Amniotic stem cell (primary cell): ENCODE results near the gene C14orf93.
"Not testable (repeated sequence)": the region's sequence is repeated elsewhere in the genome, so short reads cannot be mapped to it uniquely, and the experiment has no call there.

ENCODE experiments used
- DNase-seq: peaks from one replicate; lab custom pipeline; 2025; lab: John Stamatoyannopoulos, UW

The C14orf93 gene

DNA sequence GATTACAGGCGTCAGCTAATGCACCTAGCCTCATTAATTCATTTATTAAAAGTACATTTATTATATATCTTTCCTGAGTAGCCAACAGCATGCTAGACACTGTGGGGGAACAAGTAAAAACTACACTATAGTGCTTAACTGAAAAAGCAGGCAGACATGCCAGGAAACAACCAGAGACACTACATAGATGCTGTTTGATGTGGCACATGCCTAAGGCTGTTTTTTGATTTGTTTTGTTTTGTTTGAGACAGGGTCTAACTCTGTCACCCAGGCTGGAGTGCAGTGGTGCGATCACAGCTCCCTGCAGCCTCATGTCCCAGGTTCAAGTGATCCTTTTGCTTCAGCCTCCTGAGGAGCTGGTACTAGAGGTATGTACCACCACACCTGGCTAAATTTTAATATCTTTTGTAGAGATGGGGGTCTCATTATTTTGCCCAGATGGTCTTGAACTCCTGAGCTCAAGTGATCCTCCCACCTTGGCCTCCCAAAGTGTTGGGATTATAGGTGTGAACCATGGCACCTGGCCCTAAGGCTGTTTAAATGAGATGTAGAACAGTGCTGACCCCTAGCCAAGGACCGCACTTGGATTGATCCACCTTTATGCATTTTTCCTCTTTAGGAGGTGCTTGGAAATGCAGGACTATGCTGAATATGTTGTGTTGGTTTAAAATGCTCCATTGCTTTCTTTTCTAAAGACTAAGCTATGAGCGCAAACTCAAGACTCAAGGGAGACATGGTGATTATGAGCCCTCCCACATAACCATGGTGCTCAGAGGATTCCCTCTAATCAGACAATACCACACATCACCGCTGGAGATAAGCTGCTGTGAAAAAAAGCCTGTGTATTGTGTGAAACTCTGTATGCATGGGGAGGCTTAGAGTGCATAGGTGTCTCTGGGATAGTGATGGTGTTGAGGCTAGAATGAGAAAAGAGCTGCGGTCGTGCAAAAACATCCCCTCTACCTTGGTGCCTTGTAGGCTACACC is 10.5 kb upstream of the C14orf93 start:
- no peak for DNase-seq

DNA sequence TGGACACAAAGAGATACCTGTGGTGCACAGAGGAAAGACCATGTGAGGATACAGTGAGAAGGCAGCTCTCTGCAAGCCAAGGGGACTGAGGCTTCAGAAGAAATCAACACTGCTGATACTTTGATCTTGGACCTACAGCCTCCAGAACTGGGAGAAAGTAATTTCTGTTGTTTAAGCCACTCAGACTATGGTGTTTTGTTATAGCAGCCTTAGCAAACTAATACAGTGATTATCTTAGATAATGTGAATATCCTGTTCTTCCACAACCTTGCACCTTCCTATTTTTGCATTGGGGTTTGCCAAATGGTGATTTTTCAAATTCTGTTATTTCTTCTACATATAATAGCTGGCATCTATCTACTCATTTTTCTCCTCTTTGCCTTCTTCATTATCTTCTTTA is 8.2 kb upstream of the C14orf93 start:
- no peak for DNase-seq

DNA sequence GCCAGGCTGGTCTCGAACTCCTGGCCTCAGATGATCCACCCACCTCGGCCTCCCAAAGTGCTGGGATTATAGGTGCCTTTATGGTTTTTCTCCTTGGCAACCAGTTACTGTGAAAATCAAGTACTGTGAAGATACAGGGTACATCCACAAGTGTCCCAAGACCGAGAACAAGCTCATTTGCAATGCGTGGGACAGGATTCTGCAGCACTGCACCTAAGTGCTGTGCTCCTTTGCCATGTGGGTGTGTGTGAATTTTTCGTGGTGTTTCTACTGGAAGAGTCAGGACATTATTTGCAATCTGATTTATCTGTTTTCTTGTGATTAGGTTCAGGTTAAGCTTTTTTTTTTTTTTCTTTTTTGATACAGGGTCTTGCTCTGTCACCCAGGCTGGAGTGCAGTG is 7.1 kb upstream of the C14orf93 start:
- DNase-seq = no peak

DNA sequence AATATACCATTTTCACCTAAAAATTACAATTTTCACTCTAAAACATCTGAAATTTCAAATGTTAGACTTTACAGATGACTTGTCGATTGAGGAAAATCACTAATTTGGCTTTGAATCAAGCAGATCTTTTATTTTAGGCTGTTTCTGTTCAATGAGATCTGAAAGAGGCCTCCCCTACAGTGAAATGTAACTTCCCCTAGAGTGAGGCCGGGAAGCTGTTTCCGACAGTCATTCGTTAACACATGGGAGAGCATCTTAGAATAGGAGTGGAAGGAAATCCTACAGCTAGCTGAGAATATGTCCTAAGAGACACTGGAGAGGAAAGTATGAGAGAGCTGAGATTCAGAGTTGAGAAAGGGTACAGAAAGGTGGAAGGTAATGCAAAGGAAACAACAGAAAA is 5.7 kb upstream of the C14orf93 start:
- no peak for DNase-seq

DNA sequence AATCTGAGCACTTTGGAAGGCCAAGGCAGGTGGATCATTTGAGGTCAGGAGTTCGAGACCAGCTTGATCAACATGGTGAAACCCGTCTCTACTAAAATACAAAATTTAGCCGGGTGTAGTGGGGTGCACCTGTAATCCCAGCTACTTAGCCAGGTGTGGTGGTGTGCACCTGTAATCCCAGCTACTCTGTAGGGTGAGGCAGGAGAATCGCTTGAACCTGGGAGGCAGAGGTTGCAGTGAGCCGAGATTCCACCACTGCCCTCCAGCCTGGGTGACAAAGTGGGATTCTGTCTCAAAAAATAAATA is 3.8 kb upstream of the C14orf93 start:
- not testable (repeated sequence) for DNase-seq

DNA sequence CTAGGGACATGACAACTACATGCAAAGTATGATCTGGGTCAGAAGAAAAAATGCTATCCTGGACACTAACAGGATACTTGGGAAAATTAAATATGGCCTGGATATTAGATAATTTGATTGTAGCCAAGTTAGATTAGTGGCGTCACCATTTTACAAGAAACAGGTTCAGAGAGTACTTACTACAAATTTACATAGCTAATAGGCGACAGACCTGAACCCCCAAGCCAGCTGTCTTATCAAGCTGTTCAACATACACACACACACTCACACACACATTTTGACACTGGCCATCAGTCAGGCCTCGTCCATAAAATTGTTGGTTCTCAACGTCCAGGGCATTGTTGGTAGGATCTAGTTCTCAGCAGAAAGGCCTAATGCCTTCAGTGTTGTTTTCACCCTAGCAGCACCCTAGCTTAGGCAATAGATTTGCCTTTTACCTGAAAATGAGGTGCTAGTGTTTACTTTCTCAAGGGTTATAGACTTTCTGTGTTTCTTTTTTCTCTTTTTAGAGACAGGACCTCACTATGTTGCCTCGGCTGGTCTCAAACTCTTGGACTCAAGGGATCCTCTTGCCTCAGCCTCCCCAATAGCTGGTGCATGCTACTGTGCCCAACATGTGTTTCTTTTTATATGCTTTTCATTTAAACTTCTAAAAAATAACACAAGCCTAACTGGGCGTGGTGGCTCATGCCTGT is 3.3 kb upstream of the C14orf93 start:
- DNase-seq = no peak

DNA sequence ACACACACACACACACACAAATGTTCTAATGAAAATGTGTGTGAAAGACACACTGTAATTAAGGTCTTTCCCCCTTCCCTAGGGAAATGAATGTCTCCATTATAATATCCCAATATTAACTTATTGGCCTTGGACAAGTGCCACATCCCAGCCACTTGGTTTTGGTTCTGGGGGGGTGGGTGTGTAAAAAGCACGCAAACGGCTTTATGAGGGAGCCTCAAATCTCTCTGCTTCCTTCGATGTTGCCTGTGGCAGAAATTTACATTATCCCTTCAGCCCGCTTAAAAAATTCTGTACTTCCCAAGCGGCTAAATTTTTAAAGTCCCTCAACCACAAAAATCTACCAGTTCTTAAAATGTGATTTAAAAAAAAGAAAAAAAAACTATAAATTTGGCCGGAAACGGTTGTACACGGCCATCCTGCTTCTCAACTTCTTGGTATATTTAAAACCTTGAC is 432 bp downstream of the C14orf93 start:
- DNase-seq = no peak

DNA sequence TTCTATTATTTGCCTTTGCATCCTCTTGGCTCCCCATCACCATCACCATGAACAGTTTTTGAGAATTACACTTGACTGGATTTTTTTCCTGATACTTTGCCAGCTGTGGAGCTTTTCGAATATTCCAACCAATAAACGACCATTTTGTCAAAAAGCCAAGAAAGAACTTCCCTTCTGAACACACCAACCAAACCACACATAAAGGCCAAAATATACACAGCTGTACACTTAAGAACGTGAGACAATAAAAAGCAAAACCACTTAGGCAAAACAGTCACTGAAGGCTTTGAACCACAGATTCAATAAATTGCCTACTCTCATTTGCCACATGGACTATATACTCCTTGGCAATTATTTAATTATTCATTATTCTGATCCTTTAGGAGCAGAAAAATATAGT is 1.1 kb downstream of the C14orf93 start:
- DNase-seq = no peak

DNA sequence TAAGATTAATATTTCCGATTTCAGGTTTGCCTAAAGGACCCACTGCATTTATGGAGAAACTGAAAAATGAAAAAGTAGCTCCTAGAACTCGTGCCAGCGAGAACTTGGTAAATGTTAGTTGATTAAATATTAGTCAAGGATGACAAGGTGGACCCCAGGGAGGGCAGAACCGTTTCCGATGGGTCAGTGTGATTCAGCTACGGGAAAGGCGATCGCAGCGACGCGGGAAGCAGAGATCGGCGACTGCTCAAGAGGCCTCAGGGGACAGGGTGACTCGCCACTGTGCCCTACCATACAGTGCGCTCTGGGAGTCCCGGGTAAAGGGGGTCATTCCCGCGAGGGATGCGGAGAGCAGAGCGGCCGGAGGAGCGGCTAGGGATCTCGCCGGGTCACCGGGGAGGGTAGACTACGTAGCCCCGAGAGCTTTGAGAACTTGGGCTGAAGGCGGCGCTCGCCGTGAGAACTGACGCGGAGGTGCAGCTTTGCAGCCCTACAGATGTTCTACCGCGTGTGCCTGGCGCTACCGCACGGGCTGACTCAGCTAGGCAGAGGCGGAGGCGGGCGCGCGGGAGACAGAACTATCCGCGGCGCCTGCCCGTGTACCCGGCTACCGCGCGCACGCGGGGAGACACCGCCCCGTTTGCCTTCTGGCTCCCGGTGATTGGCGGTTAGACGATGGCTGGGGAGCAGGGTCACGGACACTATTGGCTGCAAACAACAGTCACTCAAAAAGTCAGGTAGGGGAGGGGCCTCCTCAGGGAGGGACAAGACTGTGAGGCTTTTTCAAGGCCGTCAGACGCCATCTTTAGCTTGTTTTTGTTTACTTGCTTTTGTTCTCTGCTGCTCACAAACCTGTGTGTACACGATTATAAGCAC is 3.2 kb downstream of the C14orf93 start:
- DNase-seq = peak; percentile 95

DNA sequence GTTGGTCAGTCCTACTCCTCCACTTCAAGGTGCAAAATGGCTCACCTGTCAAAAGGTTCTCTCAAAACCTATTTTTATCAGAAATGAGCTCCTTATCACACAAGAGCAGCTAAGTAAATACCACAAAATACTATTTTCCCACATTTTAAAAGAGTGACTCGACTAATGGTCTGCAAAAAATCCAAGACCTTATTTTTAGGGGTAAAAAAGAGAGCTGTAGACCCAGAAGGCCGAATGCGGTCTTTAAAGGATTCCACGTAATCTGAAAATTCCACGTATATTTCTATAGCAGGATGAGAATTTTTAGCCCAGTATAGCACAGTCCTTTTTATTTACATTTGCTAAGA is 3.8 kb downstream of the C14orf93 start:
- no peak for DNase-seq

DNA sequence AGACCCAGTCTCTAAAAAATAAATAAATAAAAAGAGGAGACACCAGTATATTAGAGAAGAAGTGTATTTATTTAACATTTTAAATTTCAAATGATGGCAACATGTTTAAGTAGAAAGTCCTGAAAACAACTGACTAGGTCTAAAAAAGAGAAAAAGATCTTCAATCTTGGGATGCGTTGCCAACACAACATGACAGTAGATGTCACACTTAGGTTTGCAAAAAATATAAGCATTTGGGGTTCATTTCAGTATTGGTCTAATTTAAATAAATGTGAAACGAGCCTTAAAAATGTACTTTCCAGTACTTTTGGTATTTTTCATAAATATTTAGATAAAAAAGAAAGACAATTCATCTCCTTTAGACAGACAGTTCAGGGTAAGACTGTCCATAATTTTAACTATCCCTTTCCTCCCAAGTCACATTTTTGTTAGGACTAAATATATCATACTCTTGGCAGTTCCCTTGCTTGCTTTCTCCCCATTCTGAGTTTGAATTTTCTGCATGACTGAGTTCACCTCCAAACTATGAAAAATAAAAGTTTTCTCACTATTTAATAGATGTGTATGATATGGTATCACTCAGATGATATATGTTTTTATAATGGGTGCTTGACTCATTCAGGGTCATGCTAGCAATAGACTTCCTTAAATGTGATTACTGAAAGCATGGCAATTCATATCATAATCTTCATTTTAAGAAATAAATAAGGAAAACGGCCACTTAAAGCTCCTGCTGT is 4.3 kb downstream of the C14orf93 start:
- DNase-seq = no peak

DNA sequence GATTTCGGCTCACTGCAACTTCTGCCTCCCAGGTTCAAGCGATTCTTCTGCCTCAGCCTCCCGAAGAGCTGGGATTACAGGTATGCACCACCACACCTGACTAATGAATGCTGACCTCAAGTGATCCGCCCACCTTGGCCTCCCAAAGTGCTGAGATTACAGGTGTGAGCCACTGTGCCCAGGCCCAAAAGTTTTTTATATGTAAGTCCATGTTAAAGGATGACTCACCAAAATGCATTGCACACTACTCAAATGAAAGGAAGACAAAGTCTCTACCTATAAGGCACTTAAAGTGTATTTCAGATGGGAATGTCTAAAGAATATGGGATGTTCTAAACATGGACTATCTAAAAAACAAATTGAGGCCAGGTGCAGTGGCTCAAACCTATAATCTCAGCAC is 5.7 kb downstream of the C14orf93 start:
- DNase-seq = not testable (repeated sequence)

DNA sequence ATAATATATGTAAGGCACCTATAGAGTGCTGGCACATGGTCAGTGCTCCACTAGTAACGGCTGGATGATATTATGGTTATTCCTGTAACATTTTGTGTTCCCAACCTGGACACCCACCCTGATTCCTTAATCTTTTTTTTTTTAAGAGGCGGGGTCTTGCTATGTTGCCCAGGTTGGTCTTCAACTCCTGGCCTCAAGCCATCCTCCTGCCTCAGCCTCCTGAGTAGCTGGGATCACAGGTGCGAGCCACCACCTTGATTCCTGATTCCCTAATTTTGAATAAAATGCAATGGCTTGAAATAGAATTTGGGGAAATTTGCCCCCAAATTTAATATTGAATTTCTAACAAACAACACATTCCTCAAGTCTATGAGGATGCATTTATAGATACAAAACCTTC is 7.4 kb downstream of the C14orf93 start:
- DNase-seq = no peak

DNA sequence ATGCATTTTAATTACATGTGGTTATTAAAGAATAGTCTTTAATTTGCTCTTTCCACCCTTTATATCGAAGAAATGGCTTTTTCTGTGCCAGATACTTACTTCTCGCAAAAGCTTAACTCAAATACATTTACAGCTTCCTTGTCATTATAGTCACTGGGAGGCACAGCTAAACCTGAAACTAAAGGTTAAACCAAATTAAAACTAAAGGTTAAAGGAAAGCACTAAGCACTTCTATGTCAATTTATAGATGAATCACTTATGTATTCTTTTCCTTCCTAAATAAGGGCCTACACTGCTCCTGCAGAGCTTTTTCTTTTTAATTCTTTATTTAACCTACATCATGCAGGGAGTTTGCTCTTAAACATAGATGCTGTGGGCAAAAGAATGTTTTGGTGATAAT is 9.1 kb downstream of the C14orf93 start:
- DNase-seq = no peak

DNA sequence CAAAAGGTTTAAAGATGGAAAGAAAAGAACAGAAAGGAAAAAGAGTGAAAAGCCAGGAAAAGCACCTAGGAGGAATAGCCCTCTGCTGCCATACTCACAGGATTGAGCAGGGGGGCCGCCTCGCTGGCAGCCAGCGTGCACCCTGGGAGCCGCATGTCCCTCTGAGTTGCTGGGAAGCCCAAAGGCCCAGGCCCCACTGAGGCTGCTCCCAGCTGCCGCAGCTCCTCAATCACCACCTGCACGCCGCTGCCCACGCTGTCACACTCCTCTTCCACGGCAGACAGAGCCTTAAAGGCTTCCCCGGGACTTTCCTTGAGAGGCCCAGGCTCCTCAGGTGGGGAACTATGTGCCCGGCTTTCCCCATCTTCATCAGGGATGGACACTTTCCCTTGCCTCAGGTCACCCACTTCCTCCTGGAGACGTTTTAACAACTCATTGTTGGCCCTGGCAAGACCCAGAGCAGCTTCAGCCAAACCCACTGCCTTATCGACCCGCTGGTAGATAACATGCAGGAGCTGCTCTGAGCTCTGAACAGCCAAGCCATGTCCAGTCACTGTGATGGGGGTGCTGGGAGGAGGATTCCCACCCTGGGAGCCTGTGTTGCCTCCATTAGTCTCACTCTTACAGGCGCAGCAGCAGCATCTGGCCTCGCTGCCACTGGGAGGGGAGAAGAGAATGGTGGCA is 11.5 kb downstream of the C14orf93 start:
- no peak for DNase-seq

DNA sequence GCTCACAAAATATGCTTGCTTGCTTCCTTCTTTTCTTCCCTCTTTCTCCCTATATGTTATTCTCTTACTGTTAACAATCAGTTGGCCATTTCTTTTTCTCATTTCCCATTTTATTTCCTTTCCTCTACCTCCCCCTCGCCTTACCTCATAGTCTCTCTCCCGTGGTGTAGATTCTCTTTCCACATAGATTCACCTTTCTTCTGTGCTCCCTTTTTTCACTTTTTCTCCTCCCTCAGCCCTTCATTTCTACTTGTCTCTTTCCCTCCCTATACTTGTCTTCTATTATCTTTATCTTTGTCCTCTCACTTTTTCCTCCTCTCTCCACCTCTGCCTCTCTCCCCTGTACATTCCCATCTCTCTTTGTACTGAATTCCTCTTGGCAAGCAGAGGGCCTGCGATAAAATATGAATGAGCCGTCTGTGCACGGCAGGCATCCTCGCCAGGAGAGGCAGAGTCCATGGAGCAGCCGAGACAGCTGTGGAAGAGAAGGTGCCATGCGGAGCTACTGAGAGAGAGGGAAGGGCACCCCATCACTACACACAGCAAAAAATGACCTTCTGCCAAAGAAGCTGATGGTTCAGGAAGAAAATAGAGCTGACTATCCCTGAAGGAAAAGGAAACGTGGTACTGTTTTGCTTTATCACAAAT is 12.1 kb downstream of the C14orf93 start:
- DNase-seq = no peak

DNA sequence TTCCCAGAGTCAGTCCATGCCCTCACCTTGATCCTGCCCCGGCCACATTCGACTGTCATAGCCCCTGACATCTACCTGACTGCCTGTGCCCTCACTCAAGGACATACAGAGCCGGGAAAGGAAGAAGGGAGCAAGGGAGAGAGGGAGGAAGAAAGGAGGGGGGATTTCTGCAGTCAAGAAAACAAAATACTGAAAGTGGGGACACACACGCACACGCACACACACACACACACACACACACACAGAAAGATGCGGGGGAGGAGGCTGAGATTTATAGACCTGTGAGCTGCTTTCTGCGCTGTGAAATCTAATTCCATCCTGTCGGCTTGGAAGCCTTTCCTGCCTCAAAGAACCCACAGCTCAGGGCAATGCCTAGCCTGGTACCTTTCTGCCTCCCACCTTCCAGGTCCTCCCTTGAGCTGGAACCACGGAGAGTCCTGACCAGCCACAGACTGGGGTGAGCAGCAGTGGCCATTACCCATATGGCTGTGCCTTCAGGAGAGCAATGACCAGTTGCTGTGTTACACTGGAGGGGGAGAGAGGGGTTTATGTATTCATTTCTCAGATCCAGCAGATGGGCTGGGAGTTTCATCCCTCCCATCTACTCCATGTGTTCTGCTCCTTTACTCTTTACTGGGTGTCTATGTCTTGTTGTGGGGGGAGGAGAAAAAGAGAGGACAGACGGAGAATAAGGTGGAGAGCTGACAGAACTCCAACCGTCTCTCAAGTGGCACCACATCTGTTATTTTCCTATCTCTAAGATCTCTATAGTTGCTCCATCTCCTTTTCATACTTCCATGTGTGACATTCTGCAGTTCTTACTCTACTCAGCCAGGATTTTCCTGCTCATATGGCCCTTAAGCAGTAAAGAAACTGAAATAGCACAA is 12.9 kb downstream of the C14orf93 start:
- DNase-seq = no peak

DNA sequence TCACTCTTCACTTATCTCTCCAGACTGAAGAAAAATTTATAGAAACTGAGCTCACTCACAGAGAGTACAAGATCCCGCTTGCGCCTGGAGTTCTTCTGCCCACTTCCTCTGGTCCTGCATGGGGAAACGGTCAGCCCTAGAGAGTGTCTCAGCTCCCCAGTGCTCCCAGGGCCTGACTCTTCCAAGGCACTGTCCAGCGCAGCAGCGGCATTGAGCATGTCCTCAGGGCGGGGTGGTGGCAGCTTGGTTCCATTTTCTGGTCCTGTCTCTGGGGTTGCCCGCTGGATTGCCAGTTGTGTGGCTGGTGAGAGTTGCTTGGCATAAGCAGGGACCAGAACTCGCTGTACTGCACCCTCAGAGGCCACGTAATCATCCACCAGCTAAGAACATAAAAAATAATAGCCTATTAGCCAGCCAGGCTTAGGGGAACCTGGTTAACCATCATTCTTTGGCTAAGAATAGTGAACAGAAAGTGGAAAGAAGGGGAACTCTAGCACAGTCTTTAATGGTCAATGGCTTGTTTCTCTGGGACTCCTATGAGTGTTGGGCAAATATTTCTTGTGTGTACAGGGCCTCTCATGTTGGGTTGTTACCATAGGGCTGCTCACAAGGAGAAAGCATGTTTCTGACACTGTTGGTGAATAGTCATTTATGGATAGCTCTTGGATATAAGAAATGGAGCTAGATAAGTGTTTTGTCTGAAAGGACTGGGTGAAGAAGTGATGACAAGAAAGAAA is 13.9 kb downstream of the C14orf93 start:
- DNase-seq = no peak

DNA sequence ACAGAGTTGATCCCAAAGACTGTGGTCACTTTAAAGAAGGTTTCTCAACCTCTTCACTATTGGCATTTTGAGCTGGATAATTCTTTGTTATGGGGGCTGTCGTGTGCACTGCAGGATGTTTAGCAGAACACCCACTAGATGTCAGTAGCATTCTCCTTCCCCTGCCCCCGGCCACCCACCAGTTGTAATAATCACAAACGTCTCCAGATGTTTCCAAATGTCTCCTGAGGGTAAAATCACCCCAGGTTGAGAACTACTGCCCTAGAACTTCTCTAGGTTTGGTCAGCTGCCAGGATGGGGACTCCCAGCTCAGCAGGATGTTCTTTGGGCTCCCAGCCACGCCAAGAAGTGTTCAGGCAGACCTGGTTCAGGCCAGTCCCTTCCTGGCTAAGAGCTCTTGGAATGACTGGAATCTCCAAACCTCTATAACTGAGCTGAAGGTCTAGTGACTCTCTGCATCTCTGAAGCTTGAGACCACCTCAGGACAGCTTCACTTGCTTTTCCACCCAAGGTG is 15.1 kb downstream of the C14orf93 start:
- DNase-seq = no peak
